SK-N-SH (cell line): ENCODE results near the gene SLC25A18. TPM values are rescaled to one million over a fixed set of nuclear protein-coding genes. Genes with fewer than 3 reads are reported as not detected.

Experiments
- CTCF ChIA-PET: fragments of 300-600, 350-600 bp; formaldehyde crosslinking; extraction: SDS; loops from one replicate; lab custom pipeline; 2021; lab: Yijun Ruan, JAX
- POLR2A ChIA-PET: fragments of 350-600 bp; sonication (Branson Sonifier 250); formaldehyde crosslinking; extraction: SDS; loops from one replicate; lab custom pipeline; 2020; ENCODE audit warnings: antibody characterized with exemption, inconsistent platforms; lab: Yijun Ruan, JAX
- DNase-seq: peaks from one replicate; pipeline ENCODE4 v3.0.0; 2012
- H2AFZ ChIP-seq: fragments of 200-600 bp; sonication (generic); 2 replicates; pipeline ENCODE4 v1.8.1; 2016; ENCODE audit warnings: antibody characterized with exemption, mild to moderate bottlenecking, low read depth
- H3F3A ChIP-seq: fragments of 200-600 bp; sonication (generic); replicated peaks from 2 replicates; pipeline ENCODE3; 2016; ENCODE audit warnings: antibody characterized with exemption, mild to moderate bottlenecking; ENCODE audit not compliant: insufficient read depth
- H3K27ac ChIP-seq, 2 experiments: fragments of 200-500 bp in 1 of 2; fragments of 200-600 bp in 1 of 2; sonication (Bioruptor generic) in 1 of 2; sonication (generic), shearing (Covaris generic) in 1 of 2; 2 replicates each; pipeline versions ENCODE4 v1.5.1 to v1.6.1; 2014 to 2016; ENCODE audit warnings: low read depth in 2 of 2, inconsistent platforms in 1 of 2, low read length in 1 of 2, mild to moderate bottlenecking in 1 of 2, mixed read lengths in 1 of 2
- H3K27me3 ChIP-seq: fragments of 200-600 bp; sonication (generic), shearing (Covaris generic); 2 replicates; pipeline ENCODE4 v1.6.1; 2016; ENCODE audit warnings: mixed run types; ENCODE audit not compliant: insufficient read depth
- H3K36me3 ChIP-seq, 2 experiments: fragments of 200-500 bp in 1 of 2; fragments of 200-600 bp in 1 of 2; sonication (Bioruptor generic) in 1 of 2; sonication (generic) in 1 of 2; replicated peaks in 1 of 2; 2 replicates each; pipeline versions ENCODE3 to v1.5.1; 2014 to 2016; ENCODE audit warnings: low read length in 1 of 2, mild to moderate bottlenecking in 1 of 2; ENCODE audit not compliant: insufficient read depth in 2 of 2, control insufficient read depth in 1 of 2
- H3K4me1 ChIP-seq, 2 experiments: fragments of 200-500 bp in 1 of 2; fragments of 200-600 bp in 1 of 2; sonication (Bioruptor generic) in 1 of 2; sonication (generic), shearing (Covaris generic) in 1 of 2; 2 replicates each; pipeline versions ENCODE4 v1.5.1 to v1.6.1; 2014 to 2016; ENCODE audit warnings: low read depth in 1 of 2, low read length in 1 of 2, mixed run types in 1 of 2; ENCODE audit not compliant: insufficient read depth in 2 of 2, control insufficient read depth in 1 of 2
- H3K4me2 ChIP-seq: fragments of 200-600 bp; sonication (generic), shearing (Covaris generic); 2 replicates; pipeline ENCODE4 v1.6.1; 2017; ENCODE audit warnings: mixed run types
- H3K4me3 ChIP-seq, 2 experiments: fragments of 200-500 bp in 1 of 2; fragments of 200-600 bp in 1 of 2; sonication (Bioruptor generic) in 1 of 2; sonication (generic), shearing (Covaris generic) in 1 of 2; 2 replicates each; pipeline versions ENCODE4 v1.5.1 to v1.8.1; 2014 to 2016; ENCODE audit warnings: low read depth in 2 of 2, inconsistent platforms in 1 of 2, low read length in 1 of 2, mild to moderate bottlenecking in 1 of 2, mixed read lengths in 1 of 2, moderate library complexity in 1 of 2
- H3K79me2 ChIP-seq: fragments of 200-600 bp; sonication (generic); 2 replicates; pipeline ENCODE4 v1.8.1; 2017; ENCODE audit warnings: mild to moderate bottlenecking; ENCODE audit not compliant: insufficient read depth
- H3K9ac ChIP-seq: fragments of 200-600 bp; sonication (generic); 2 replicates; pipeline ENCODE4 v1.6.1; 2017; ENCODE audit warnings: mixed run types
- H3K9me2 ChIP-seq: fragments of 200-600 bp; sonication (generic); 2 replicates; pipeline ENCODE4 v1.6.1; 2017; ENCODE audit warnings: mixed run types
- H3K9me3 ChIP-seq: fragments of 200-600 bp; sonication (generic); 2 replicates; pipeline ENCODE4 v1.6.1; 2017; ENCODE audit warnings: mixed run types, mild to moderate bottlenecking, moderate library complexity
- H4K20me1 ChIP-seq: fragments of 200-600 bp; sonication (generic); 2 replicates; pipeline ENCODE4 v1.6.1; 2017; ENCODE audit warnings: mild to moderate bottlenecking, mixed run types; ENCODE audit not compliant: insufficient read depth
- ELF1 ChIP-seq: IDR thresholded peaks from 2 replicates; pipeline ENCODE4 v1.4.0; 2012
- FOSL2 ChIP-seq: IDR thresholded peaks from 2 replicates; pipeline ENCODE4 v1.4.0; 2012; ENCODE audit warnings: low read depth, mild to moderate bottlenecking, moderate library complexity, borderline replicate concordance
- FOXM1 ChIP-seq: IDR thresholded peaks from 2 replicates; pipeline ENCODE4 v1.4.0; 2012; ENCODE audit warnings: low read depth, mild to moderate bottlenecking
- GABPA ChIP-seq: IDR thresholded peaks from 2 replicates; pipeline ENCODE4 v1.4.0; 2012; ENCODE audit warnings: low read depth, mild to moderate bottlenecking
- JUND ChIP-seq: IDR thresholded peaks from 2 replicates; pipeline ENCODE4 v1.4.0; 2012
- NRF1 ChIP-seq: IDR thresholded peaks from 2 replicates; pipeline ENCODE4 v1.6.1; 2012; ENCODE audit warnings: low read depth, mild to moderate bottlenecking, low read length
- POLR2AphosphoS5 ChIP-seq: IDR thresholded peaks from 2 replicates; pipeline ENCODE4 v1.6.1; 2012; ENCODE audit warnings: low read depth, low read length
- RXRA ChIP-seq: IDR thresholded peaks from 2 replicates; pipeline ENCODE4 v1.4.0; 2012; ENCODE audit warnings: low read depth, mild to moderate bottlenecking, borderline replicate concordance
- SMC3 ChIP-seq: IDR thresholded peaks from 2 replicates; pipeline ENCODE4 v1.6.1; 2012; ENCODE audit warnings: low read depth, low read length, improper control_type of control experiment
- TAF1 ChIP-seq: IDR thresholded peaks from 2 replicates; pipeline ENCODE4 v1.6.1; 2012; ENCODE audit warnings: low read depth, mild to moderate bottlenecking, low read length, moderate library complexity, borderline replicate concordance
- YY1 ChIP-seq: IDR thresholded peaks from 2 replicates; pipeline ENCODE4 v1.4.0; 2012; ENCODE audit warnings: low read depth, mild to moderate bottlenecking
- WGBS: methylation state at CpG from one replicate; pipeline ENCODE4 v1.1.6; 2017; ENCODE audit warnings: low lambda C conversion rate; 5-methylcytosine and 5-hydroxymethylcytosine counted together
- polyA plus RNA-seq, 3 experiments: library from polyadenylated mRNA; depleted of rRNA; stranded (reverse); fragments of >200 nt; gene quantifications; 2 replicates each; pipeline ENCODE4 v1.2.3, GENCODE V29; 2012
- TF ChIP-seq, protein P1 (sequence below): IDR thresholded peaks from 2 replicates; pipeline ENCODE4 v1.4.0; 2012; ENCODE audit warnings: low read depth
- TF ChIP-seq, protein P2 (sequence below): IDR thresholded peaks from 2 replicates; pipeline ENCODE4 v1.4.0; 2012; ENCODE audit warnings: low read depth, borderline replicate concordance
- TF ChIP-seq, protein P3 (sequence below): IDR thresholded peaks from 2 replicates; pipeline ENCODE4; 2012
- TF ChIP-seq, protein P4 (sequence below): fragments of 150-350 bp; IDR thresholded peaks from 2 replicates; pipeline ENCODE4 v1.6.1; 2017; ENCODE audit warnings: antibody characterized with exemption, low read length, low read depth, borderline replicate concordance
- TF ChIP-seq, protein P5 (sequence below): IDR thresholded peaks from 2 replicates; pipeline ENCODE4 v1.4.0; 2012; ENCODE audit warnings: low read depth, borderline replicate concordance
- TF ChIP-seq, protein P6 (sequence below): fragments of 200-600 bp; sonication (generic); IDR thresholded peaks from 2 replicates; pipeline ENCODE4 v1.6.1; 2017; ENCODE audit warnings: antibody characterized with exemption, mild to moderate bottlenecking, moderate library complexity

Gene SLC25A18
- polyA plus RNA-seq, 1 of the 3 experiments (the other 2 are of a cell fraction) = 0.02 TPM

DNA sequence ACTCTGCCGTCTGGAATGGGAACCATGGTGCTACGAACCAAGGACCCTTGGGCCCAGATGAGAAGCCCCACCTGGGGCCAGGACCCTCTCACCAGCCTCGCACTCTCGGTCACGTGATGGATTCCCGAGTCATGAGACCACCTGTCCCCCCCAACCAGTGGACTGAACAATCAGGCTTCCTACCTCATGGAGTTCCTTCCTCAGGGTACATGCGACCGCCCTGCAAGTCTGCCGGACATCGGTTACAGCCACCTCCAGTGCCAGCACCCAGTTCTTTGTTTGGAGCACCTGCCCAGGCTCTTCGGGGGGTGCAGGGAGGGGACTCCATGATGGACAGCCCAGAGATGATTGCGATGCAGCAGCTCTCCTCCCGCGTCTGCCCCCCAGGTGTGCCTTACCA is 20.8 kb upstream of the SLC25A18 start:
- no peaks in the 10 kb centered on the region; the same call in 1 of the 2 replicates for H3K27me3 ChIP-seq
- no peaks in the 10 kb centered on the region for H3K79me2 ChIP-seq
- no peaks in the 10 kb centered on the region for H3K36me3 ChIP-seq
- no peak for DNase-seq
- TF ChIP-seq, protein P1, sequence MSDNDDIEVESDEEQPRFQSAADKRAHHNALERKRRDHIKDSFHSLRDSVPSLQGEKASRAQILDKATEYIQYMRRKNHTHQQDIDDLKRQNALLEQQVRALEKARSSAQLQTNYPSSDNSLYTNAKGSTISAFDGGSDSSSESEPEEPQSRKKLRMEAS = no peak
- TF ChIP-seq FOSL2 = no peak
- no peak for TF ChIP-seq NRF1
- TF ChIP-seq YY1 = no peak
- TF ChIP-seq, protein P2, sequence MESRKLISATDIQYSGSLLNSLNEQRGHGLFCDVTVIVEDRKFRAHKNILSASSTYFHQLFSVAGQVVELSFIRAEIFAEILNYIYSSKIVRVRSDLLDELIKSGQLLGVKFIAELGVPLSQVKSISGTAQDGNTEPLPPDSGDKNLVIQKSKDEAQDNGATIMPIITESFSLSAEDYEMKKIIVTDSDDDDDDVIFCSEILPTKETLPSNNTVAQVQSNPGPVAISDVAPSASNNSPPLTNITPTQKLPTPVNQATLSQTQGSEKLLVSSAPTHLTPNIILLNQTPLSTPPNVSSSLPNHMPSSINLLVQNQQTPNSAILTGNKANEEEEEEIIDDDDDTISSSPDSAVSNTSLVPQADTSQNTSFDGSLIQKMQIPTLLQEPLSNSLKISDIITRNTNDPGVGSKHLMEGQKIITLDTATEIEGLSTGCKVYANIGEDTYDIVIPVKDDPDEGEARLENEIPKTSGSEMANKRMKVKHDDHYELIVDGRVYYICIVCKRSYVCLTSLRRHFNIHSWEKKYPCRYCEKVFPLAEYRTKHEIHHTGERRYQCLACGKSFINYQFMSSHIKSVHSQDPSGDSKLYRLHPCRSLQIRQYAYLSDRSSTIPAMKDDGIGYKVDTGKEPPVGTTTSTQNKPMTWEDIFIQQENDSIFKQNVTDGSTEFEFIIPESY = no peak
- no peak for TF ChIP-seq POLR2AphosphoS5
- TF ChIP-seq, protein P3, sequence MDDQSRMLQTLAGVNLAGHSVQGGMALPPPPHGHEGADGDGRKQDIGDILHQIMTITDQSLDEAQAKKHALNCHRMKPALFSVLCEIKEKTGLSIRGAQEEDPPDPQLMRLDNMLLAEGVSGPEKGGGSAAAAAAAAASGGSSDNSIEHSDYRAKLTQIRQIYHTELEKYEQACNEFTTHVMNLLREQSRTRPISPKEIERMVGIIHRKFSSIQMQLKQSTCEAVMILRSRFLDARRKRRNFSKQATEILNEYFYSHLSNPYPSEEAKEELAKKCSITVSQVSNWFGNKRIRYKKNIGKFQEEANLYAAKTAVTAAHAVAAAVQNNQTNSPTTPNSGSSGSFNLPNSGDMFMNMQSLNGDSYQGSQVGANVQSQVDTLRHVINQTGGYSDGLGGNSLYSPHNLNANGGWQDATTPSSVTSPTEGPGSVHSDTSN = no peak
- ChIA-PET CTCF (interaction anchor here (2.4 kb wide), 1 partner anchor 16 kb away, joined by 12 read pairs; no protein-coding TSS in a partner anchor), POLR2A (no interaction called here)
- no peaks in the 10 kb centered on the region for H3K9me3 ChIP-seq
- no peaks in the 10 kb centered on the region for H3K4me1 ChIP-seq
- H3K4me3 ChIP-seq = no peak overlapping the region
- no peaks in the 10 kb centered on the region for H3K9me2 ChIP-seq
- H3K9ac ChIP-seq = no peak overlapping the region
- WGBS = 23% methylated on average over 5 of the region's 14 CpGs
- H3K27ac ChIP-seq = no peak overlapping the region
- no peak overlapping the region for H3K4me2 ChIP-seq
- H3F3A ChIP-seq = no peaks in the 10 kb centered on the region
- H4K20me1 ChIP-seq = no peaks in the 10 kb centered on the region
- H2AFZ ChIP-seq = no peak overlapping the region

DNA sequence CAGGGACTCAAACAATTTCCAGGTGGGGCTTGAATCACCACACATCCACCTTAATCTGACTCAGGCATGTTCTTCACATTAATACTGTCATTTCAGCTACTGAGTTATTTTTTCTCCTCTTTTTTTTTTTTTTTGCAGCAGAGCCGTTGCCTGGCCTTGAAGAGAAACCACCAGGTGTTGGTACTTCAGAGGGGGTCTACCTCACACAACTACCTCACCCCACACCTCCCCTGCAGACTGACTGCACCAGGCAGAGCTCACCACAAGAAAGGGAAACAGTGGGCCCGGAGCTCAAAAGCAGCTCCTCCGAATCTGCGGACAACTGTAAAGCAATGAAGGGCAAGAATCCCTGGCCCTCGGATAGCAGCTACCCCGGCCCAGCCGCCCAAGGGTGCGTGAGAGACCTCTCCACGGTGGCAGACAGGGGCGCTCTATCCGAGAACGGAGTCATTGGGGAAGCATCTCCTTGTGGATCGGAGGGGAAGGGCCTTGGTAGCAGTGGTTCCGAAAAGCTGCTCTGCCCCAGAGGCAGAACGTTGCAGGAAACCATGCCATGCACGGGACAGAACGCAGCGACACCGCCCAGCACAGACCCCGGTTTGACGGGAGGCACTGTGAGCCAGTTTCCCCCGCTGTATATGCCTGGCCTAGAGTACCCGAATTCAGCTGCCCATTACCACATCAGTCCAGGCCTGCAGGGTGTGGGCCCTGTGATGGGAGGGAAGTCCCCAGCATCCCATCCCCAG is 15.1 kb upstream of the SLC25A18 start:
- H3K9me2 ChIP-seq = no peaks in the 10 kb centered on the region
- H2AFZ ChIP-seq = no peak overlapping the region
- no peaks in the 10 kb centered on the region for H3K9me3 ChIP-seq
- no peaks in the 10 kb centered on the region for H3K27me3 ChIP-seq
- H3F3A ChIP-seq = no peaks in the 10 kb centered on the region
- no peak overlapping the region for H3K9ac ChIP-seq
- 61% methylated on average over 14 of the region's 23 CpGs for WGBS
- H3K4me1 ChIP-seq = no peaks in the 10 kb centered on the region
- H3K27ac ChIP-seq = no peak overlapping the region
- CTCF ChIA-PET = interaction anchor here (1.0 to 3.4 kb wide), 2 partner anchors 10 to 376 kb away, joined by 4 to 19 read pairs; no protein-coding TSS in a partner anchor
- H3K4me2 ChIP-seq = no peak overlapping the region
- H3K4me3 ChIP-seq = no peak overlapping the region
- POLR2A ChIA-PET = no interaction called here
- H3K36me3 ChIP-seq = no peaks in the 10 kb centered on the region
- H4K20me1 ChIP-seq = no peaks in the 10 kb centered on the region
- H3K79me2 ChIP-seq = no peaks in the 10 kb centered on the region
- DNase-seq = no peak
- TF ChIP-seq, protein P4, sequence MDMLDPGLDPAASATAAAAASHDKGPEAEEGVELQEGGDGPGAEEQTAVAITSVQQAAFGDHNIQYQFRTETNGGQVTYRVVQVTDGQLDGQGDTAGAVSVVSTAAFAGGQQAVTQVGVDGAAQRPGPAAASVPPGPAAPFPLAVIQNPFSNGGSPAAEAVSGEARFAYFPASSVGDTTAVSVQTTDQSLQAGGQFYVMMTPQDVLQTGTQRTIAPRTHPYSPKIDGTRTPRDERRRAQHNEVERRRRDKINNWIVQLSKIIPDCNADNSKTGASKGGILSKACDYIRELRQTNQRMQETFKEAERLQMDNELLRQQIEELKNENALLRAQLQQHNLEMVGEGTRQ = no peak
- TF ChIP-seq TAF1 = no peak
- no peak for TF ChIP-seq ELF1
- TF ChIP-seq, protein P3 = no peak
- no peak for TF ChIP-seq SMC3
- TF ChIP-seq FOXM1 = no peak
- no peak for TF ChIP-seq GABPA
- TF ChIP-seq RXRA = no peak
- TF ChIP-seq, protein P5, sequence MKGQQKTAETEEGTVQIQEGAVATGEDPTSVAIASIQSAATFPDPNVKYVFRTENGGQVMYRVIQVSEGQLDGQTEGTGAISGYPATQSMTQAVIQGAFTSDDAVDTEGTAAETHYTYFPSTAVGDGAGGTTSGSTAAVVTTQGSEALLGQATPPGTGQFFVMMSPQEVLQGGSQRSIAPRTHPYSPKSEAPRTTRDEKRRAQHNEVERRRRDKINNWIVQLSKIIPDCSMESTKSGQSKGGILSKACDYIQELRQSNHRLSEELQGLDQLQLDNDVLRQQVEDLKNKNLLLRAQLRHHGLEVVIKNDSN = no peak
- TF ChIP-seq, protein P6, sequence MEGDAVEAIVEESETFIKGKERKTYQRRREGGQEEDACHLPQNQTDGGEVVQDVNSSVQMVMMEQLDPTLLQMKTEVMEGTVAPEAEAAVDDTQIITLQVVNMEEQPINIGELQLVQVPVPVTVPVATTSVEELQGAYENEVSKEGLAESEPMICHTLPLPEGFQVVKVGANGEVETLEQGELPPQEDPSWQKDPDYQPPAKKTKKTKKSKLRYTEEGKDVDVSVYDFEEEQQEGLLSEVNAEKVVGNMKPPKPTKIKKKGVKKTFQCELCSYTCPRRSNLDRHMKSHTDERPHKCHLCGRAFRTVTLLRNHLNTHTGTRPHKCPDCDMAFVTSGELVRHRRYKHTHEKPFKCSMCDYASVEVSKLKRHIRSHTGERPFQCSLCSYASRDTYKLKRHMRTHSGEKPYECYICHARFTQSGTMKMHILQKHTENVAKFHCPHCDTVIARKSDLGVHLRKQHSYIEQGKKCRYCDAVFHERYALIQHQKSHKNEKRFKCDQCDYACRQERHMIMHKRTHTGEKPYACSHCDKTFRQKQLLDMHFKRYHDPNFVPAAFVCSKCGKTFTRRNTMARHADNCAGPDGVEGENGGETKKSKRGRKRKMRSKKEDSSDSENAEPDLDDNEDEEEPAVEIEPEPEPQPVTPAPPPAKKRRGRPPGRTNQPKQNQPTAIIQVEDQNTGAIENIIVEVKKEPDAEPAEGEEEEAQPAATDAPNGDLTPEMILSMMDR = no peak
- TF ChIP-seq JUND = no peak
